ENCODE measurements around the gene EIF2AK2. TPM values are rescaled to one million over a fixed set of nuclear protein-coding genes. Genes with fewer than 3 reads are reported as not detected.

EIF2AK2 gene
- total RNA-seq, 4 donors from 2014 or later: 19.1 to 46.8 (median 22.5) TPM

DNA sequence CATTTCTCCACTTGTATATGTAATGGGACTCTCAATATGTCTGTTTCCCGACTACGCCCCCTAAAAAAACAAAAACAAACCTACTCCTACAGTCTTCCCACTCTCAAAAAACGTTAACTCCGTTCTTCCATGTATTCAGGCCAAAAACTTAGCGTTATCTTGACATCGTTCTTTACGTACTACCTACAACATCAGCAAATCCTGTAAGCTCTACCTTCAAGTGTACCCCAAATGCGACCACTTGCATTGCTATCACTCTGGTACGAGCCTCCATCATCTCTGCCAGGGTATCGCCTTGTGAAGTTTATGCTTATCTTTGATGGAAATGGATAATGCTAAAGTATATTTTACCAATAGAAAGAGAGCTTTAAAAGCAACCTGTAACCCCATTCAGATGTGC is 72.0 kb downstream of the EIF2AK2 start:
- TF ChIP-seq, protein P1, sequence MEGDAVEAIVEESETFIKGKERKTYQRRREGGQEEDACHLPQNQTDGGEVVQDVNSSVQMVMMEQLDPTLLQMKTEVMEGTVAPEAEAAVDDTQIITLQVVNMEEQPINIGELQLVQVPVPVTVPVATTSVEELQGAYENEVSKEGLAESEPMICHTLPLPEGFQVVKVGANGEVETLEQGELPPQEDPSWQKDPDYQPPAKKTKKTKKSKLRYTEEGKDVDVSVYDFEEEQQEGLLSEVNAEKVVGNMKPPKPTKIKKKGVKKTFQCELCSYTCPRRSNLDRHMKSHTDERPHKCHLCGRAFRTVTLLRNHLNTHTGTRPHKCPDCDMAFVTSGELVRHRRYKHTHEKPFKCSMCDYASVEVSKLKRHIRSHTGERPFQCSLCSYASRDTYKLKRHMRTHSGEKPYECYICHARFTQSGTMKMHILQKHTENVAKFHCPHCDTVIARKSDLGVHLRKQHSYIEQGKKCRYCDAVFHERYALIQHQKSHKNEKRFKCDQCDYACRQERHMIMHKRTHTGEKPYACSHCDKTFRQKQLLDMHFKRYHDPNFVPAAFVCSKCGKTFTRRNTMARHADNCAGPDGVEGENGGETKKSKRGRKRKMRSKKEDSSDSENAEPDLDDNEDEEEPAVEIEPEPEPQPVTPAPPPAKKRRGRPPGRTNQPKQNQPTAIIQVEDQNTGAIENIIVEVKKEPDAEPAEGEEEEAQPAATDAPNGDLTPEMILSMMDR (IDR thresholded peaks at IDR 0.05): no peak
- DNase-seq (ENCODE audit: low spot score) (no peak), ATAC-seq (ENCODE audit: low FRiP score) (no peak)

GRCh38 chr2:37083873-37084794 is 72.6 kb downstream of the EIF2AK2 start, which contains the start of the genes GPATCH11 and HEATR5B:
Gene GPATCH11 (plus strand): TSS chr2:37084518. CDS start chr2:37088382, 3,864 bp downstream.
Gene HEATR5B (minus strand): TSS chr2:37084372. CDS start chr2:37083414, 958 bp downstream.
- ATAC-seq (ENCODE audit: low FRiP score) (peak; percentile 99), DNase-seq (ENCODE audit: low spot score) (peak; percentile 71)
- TF ChIP-seq, protein P1 (IDR thresholded peaks at IDR 0.05): no peak

- TF ChIP-seq, protein P1 (IDR thresholded peaks at IDR 0.05): no peak
- ATAC-seq (ENCODE audit: low FRiP score): no peak
- DNase-seq (ENCODE audit: low spot score): no peak
Observed at GRCh38 chr2:37080689-37081088, 76.1 kb downstream of the EIF2AK2 start.

DNA sequence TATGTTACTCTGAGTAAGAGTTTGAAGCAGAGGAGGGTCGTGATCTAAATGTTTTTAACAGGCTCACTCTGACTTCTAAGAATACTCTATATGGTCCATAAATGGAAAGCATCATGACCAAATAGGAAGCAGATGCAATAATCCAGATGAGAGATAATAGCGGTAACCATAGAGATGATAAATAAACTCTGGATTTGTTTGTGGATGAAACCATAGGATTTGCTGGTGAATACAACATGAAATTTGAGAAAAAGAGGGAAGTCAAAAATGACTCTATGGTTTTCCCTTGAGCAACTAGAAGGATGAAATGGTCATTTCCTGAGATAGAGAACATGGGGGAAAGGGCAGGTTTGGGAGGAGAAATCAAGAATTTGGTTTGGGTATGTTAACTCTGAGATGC is 76.5 kb downstream of the EIF2AK2 start:
- TF ChIP-seq, protein P1 (IDR thresholded peaks at IDR 0.05): no peak
- ATAC-seq (ENCODE audit: low FRiP score) (no peak), DNase-seq (ENCODE audit: low spot score) (no peak)

- ATAC-seq (ENCODE audit: low FRiP score): no peak
- TF ChIP-seq, protein P1 (IDR thresholded peaks at IDR 0.05): no peak
- DNase-seq (ENCODE audit: low spot score): no peak
Observed at GRCh38 chr2:37070931-37071330, 85.8 kb downstream of the EIF2AK2 start.

DNA sequence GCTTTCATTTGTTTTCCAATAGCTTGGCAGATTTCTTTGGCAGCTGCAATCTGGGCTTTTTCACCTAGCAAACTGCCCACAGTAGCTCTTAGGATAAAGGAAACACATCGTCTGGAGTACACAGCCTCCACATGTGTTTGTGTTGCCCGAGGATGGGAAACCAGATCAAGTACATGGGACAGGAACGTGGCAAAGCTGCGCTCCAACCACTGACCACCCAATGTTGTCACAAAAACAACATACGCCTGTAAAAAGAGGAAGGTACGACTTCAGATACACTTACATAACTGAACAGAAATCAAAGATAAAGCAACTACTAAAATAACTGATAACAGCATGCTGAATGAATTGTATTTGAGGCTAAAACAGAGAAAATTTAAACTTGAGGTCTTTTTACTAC is 88.1 kb downstream of the EIF2AK2 start:
- ATAC-seq (ENCODE audit: low FRiP score) (no peak), DNase-seq (ENCODE audit: low spot score) (no peak)
- TF ChIP-seq, protein P1 (IDR thresholded peaks at IDR 0.05): no peak

- no peak for ATAC-seq (ENCODE audit: low FRiP score)
Observed at GRCh38 chr2:37061776-37062175, 95.0 kb downstream of the EIF2AK2 start.

More at GRCh38 chr2:37061776-37062175, 95.0 kb downstream of the EIF2AK2 start:
- no peak for DNase-seq (ENCODE audit: low spot score)
- TF ChIP-seq, protein P1 (IDR thresholded peaks at IDR 0.05): no peak

Data from omental fat pad (tissue), 4 donors.